Measurements from ENCODE around the gene FAM177A1. TPM values are rescaled to one million over a fixed set of nuclear protein-coding genes. Genes with fewer than 3 reads are reported as not detected.
A peak's percentile ranks its signal among the peaks of the same experiment; 100 is the strongest.

The FAM177A1 gene
- total and polyA plus RNA-seq, 10 of the 15 experiments (the other 5 are each of a cell fraction or from before 2014, with no cell fraction given): 5.3 to 38.6 (median 20.7) TPM

DNA sequence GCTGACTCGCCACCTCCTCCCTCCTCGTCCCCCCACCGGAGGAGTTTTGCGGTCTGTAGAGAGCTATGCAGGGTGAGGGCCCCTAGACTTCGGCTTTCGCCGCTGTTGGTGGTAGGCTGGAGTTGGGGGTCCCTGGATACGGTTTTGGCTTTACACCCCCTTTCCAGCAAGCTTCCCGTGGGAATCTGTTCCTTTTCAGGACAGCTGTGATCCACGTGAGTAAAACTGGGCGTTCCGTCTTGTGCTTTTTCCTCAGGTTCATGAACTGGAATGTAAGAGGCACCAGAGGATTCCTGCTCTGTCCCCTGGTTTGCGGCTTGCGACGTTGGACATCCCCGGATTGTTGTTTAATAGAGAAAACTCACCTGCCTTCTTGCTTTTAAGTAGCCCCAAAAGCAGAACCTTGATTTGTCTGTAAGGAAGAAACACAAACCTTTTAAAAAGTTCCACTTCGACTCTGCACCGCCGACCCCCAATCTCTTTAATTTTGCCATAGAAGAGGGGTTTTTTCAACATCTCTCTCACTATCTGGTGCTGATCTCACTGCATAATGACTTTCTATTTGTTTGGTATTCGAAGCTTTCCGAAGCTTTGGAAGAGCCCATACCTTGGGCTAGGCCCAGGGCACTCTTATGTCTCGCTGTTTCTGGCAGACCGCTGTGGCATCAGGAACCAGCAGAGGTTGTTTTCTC is 76.8 kb downstream of the FAM177A1 start (continued):
- TF ChIP-seq, protein P1, sequence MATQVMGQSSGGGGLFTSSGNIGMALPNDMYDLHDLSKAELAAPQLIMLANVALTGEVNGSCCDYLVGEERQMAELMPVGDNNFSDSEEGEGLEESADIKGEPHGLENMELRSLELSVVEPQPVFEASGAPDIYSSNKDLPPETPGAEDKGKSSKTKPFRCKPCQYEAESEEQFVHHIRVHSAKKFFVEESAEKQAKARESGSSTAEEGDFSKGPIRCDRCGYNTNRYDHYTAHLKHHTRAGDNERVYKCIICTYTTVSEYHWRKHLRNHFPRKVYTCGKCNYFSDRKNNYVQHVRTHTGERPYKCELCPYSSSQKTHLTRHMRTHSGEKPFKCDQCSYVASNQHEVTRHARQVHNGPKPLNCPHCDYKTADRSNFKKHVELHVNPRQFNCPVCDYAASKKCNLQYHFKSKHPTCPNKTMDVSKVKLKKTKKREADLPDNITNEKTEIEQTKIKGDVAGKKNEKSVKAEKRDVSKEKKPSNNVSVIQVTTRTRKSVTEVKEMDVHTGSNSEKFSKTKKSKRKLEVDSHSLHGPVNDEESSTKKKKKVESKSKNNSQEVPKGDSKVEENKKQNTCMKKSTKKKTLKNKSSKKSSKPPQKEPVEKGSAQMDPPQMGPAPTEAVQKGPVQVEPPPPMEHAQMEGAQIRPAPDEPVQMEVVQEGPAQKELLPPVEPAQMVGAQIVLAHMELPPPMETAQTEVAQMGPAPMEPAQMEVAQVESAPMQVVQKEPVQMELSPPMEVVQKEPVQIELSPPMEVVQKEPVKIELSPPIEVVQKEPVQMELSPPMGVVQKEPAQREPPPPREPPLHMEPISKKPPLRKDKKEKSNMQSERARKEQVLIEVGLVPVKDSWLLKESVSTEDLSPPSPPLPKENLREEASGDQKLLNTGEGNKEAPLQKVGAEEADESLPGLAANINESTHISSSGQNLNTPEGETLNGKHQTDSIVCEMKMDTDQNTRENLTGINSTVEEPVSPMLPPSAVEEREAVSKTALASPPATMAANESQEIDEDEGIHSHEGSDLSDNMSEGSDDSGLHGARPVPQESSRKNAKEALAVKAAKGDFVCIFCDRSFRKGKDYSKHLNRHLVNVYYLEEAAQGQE (IDR thresholded peaks at IDR 0.05; ENCODE audit: low read depth, low read length): no peak
- no peak; a peak in 1 of 4 replicates for TF ChIP-seq BHLHE40 (IDR thresholded peaks at IDR 0.05; ENCODE audit: borderline replicate concordance in 1 of 2, low read depth in 2 of 2, low read length in 1 of 2)
- TF ChIP-seq, protein P2, sequence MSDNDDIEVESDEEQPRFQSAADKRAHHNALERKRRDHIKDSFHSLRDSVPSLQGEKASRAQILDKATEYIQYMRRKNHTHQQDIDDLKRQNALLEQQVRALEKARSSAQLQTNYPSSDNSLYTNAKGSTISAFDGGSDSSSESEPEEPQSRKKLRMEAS (IDR thresholded peaks at IDR 0.05; ENCODE audit: low read depth, low read length): 0 out of 2 replicates have a peak, but pooled peaks have one; percentile 55
- TF ChIP-seq RUNX3 (IDR thresholded peaks at IDR 0.05; ENCODE audit: low read length): peak; percentile 86

DNA sequence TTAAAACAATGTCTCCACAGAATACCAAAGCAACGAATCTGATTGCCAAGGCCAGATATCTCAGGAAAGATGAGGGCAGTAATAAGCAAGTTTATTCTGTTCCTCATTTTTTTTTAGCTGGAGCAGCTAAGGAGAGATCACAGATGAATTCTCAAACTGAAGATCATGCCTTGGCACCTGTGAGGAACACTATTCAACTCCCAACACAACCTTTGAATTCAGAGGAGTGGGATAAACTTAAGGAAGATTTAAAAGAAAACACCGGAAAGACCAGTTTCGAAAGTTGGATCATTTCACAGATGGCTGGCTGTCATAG is 77.3 kb downstream of the FAM177A1 start:
- ChIA-PET SMC1A (ENCODE audit: uncharacterized antibody, unreplicated experiment) (interaction anchor here (0.9 to 1.7 kb wide), 11 partner anchors 12 to 282 kb away, joined by 3 to 7 read pairs (median 5); partner anchors contain the start of gene SRP54), CTCF (interaction anchor here (1.1 to 4.5 kb wide), 6 partner anchors 12 to 692 kb away, joined by 3 to 29 read pairs (median 4); no protein-coding TSS in a partner anchor), RAD21 (ENCODE audit: unreplicated experiment) (interaction anchor here (0.6 to 2.6 kb wide), 14 partner anchors 15 to 453 kb away, joined by 3 to 11 read pairs (median 3); partner anchors contain the start of genes NFKBIA, PSMA6 and SRP54), POLR2A (interaction anchor here (1.1 to 2.0 kb wide), 7 partner anchors 16 to 293 kb away, joined by 3 to 6 read pairs (median 5); partner anchors contain the start of genes FAM177A1 and SRP54)
- H3K36me3 ChIP-seq (ENCODE audit: control insufficient read depth in 2 of 2, insufficient read depth in 2 of 2, low read length in 1 of 2): no peaks in the 10 kb centered on the region
- H2AFZ ChIP-seq (ENCODE audit: control insufficient read depth, low read depth, low read length): peak overlapping the region; percentile 100
- no peaks in the 10 kb centered on the region for H3K27me3 ChIP-seq (replicated peaks in 1 of 2; ENCODE audit: control insufficient read depth in 2 of 2, insufficient read depth in 2 of 2, low read length in 1 of 2)
- FAIRE-seq (no peak), ATAC-seq (no peak), DNase-seq (ENCODE audit: low read depth, low spot score) (no peak)
- 0 out of 2 replicates have a peak, but pooled peaks cover 2% of the 10 kb centered on the region for H3K4me1 ChIP-seq (ENCODE audit: control insufficient read depth, insufficient read depth, low read length)
- in situ Hi-C loops (cut with MboI) (no loop called here), intact Hi-C loops (cut with micrococcal nuclease; ENCODE audit: unreplicated experiment) (loop anchor here (5.0 kb wide), 2 partner anchors 164 to 251 kb away; no protein-coding TSS in a partner anchor)
- H3K9me3 ChIP-seq (replicated peaks; ENCODE audit: control insufficient read depth, insufficient read depth, low read length): no peaks in the 10 kb centered on the region
- no TSS peak for BruUV-seq (replicated peaks)
- peak overlapping the region; percentile 99 for H3K27ac ChIP-seq (ENCODE audit: control insufficient read depth, insufficient read depth)
- no peaks in the 10 kb centered on the region for H4K20me1 ChIP-seq (ENCODE audit: control insufficient read depth, insufficient read depth)
- peak overlapping the region; percentile 83 for H3K4me3 ChIP-seq
- H3K79me2 ChIP-seq (ENCODE audit: control insufficient read depth, insufficient read depth, low read length): peaks cover 26% of the 10 kb centered on the region
- peak overlapping the region; percentile 98 for H3K9ac ChIP-seq (ENCODE audit: control insufficient read depth, insufficient read depth, low read length)
- H3K4me2 ChIP-seq (ENCODE audit: control insufficient read depth, insufficient read depth): peak overlapping the region; percentile 98
- WGBS (ENCODE audit: insufficient coverage, insufficient replicate concordance, low lambda C conversion rate, missing lambda C conversion rate): 24% methylated on average over 3 of the region's 3 CpGs
- TF ChIP-seq, protein P3, sequence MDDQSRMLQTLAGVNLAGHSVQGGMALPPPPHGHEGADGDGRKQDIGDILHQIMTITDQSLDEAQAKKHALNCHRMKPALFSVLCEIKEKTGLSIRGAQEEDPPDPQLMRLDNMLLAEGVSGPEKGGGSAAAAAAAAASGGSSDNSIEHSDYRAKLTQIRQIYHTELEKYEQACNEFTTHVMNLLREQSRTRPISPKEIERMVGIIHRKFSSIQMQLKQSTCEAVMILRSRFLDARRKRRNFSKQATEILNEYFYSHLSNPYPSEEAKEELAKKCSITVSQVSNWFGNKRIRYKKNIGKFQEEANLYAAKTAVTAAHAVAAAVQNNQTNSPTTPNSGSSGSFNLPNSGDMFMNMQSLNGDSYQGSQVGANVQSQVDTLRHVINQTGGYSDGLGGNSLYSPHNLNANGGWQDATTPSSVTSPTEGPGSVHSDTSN (IDR thresholded peaks at IDR 0.05; ENCODE audit: insufficient replicate concordance, low read depth, low read length): no peak
- TF ChIP-seq, protein P4, sequence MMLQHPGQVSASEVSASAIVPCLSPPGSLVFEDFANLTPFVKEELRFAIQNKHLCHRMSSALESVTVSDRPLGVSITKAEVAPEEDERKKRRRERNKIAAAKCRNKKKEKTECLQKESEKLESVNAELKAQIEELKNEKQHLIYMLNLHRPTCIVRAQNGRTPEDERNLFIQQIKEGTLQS (IDR thresholded peaks at IDR 0.05; ENCODE audit: borderline replicate concordance, extremely low read depth, low read depth, low read length): no peak
- TF ChIP-seq SIN3A (IDR thresholded peaks at IDR 0.05; ENCODE audit: low read depth, low read length) (no peak), BMI1 (IDR thresholded peaks at IDR 0.05; ENCODE audit: borderline replicate concordance) (no peak), CBX5 (IDR thresholded peaks at IDR 0.05; ENCODE audit: low read depth) (no peak), PAX8 (IDR thresholded peaks at IDR 0.05) (no peak), SMC3 (IDR thresholded peaks at IDR 0.05; ENCODE audit: borderline replicate concordance, low read length) (no peak)

Measured in GM12878 (cell line).